ENCODE results near the gene ZBTB20.

ZBTB20 gene

DNA sequence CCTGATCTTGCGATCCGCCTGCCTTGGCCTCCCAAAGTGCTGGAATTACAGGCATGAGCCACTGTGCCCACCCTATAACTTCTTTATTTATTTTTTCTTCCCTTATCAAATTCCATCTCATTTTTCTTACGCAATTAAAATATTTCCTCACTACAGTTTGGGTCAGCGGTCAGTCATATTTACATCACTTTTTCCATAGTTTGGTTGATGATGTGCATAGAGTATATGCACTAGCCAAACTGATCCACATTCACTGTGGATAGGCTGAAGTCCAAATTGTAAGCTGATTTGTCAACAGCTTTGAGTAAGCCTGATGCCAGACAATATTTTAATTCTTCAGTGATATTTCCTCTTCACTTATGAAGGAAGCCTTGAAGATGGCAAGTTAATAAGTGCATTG is 596.9 kb downstream of the ZBTB20 start:
- Histone ChIP-seq H3K4ac (ENCODE audit: low read depth in 1 of 2, low read length in 2 of 2) (no peak overlapping the region), H4K91ac (ENCODE audit: low read length) (no peak overlapping the region), H3K36me3 (ENCODE audit: control insufficient read depth in 1 of 2, insufficient read depth in 2 of 2, low read depth in 1 of 2, low read length in 2 of 2) (peaks cover 0 to 5% of the 10 kb centered on the region in 2 experiments), H2AFZ (ENCODE audit: low read depth, low read length) (no peak overlapping the region), H2BK15ac (ENCODE audit: low read depth, poor library complexity, severe bottlenecking) (no peak overlapping the region), H3K27ac (ENCODE audit: low read length, poor library complexity, severe bottlenecking) (no peak overlapping the region), H2AK5ac (ENCODE audit: low read length, severe bottlenecking) (no peak overlapping the region), H2BK120ac (ENCODE audit: low read depth, low read length) (no peak overlapping the region), H3K27me3 (ENCODE audit: control insufficient read depth in 1 of 2, insufficient read depth in 1 of 2, low read length in 2 of 2) (no peaks in the 10 kb centered on the region), H3K14ac (ENCODE audit: low read length in 2 of 2) (no peak overlapping the region), H2BK5ac (ENCODE audit: low read depth, low read length, poor library complexity, severe bottlenecking) (no peak overlapping the region), H3K23ac (ENCODE audit: low read length in 2 of 2) (no peak overlapping the region), H3K18ac (ENCODE audit: low read depth in 1 of 2, low read length in 2 of 2) (no peak overlapping the region), H3K4me2 (ENCODE audit: low read length, poor library complexity, severe bottlenecking) (no peak overlapping the region), H3K9me3 (ENCODE audit: control insufficient read depth, low read length) (no peaks in the 10 kb centered on the region), H3K4me3 (ENCODE audit: insufficient read depth in 1 of 2, low read depth in 1 of 2, low read length in 2 of 2) (no peak overlapping the region), H3K9ac (ENCODE audit: low read length) (no peak overlapping the region), H3K79me1 (replicated peaks; ENCODE audit: low read length, poor library complexity, severe bottlenecking) (peaks cover 19% of the 10 kb centered on the region), H2BK12ac (ENCODE audit: low read length in 2 of 2) (no peak overlapping the region), H4K8ac (ENCODE audit: low read length) (no peak overlapping the region), H3K4me1 (ENCODE audit: control insufficient read depth, insufficient read depth, low read depth, low read length) (peaks cover 2% of the 10 kb centered on the region)
- WGBS, result 98% methylated on average over 4 of the region's 4 CpGs
- DNase-seq, result no peak

DNA sequence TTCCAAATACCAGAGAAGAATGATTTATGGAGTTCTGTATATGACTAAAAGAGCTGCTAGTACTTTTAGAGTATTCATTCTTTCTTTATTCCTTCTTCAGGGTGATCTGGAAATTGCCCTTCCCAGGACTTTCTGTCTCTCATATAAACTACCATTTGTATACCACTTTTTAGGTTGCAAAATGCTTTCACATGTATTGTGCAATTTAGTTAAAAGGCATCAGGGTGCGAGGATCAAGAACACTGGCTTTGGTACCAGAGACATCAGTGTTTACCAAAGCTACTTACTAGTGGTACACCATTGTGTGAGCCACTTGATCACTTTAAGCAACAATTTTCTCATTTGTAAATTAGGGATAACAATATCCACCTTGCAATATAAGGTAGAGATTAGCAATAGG is 601.9 kb downstream of the ZBTB20 start:
- H3K27ac ChIP-seq (ENCODE audit: low read length, poor library complexity, severe bottlenecking), result peak overlapping the region; percentile 8
- H3K14ac ChIP-seq (ENCODE audit: low read length in 2 of 2), result no peak overlapping the region
- WGBS, result 92% methylated on average over 1 of the region's 1 CpG
- H3K4me2 ChIP-seq (ENCODE audit: low read length, poor library complexity, severe bottlenecking), result no peak overlapping the region
- H3K36me3 ChIP-seq (ENCODE audit: control insufficient read depth in 1 of 2, insufficient read depth in 2 of 2, low read depth in 1 of 2, low read length in 2 of 2), result peaks cover 0 to 5% of the 10 kb centered on the region in 2 experiments
- H2AFZ ChIP-seq (ENCODE audit: low read depth, low read length), result no peak overlapping the region
- H3K4me3 ChIP-seq (ENCODE audit: insufficient read depth in 1 of 2, low read depth in 1 of 2, low read length in 2 of 2), result no peak overlapping the region
- H3K23ac ChIP-seq (ENCODE audit: low read length in 2 of 2), result no peak overlapping the region
- H2BK15ac ChIP-seq (ENCODE audit: low read depth, poor library complexity, severe bottlenecking), result no peak overlapping the region
- no peak overlapping the region for H2BK12ac ChIP-seq (ENCODE audit: low read length in 2 of 2)
- H3K9ac ChIP-seq (ENCODE audit: low read length), result no peak overlapping the region
- H3K4ac ChIP-seq (ENCODE audit: low read depth in 1 of 2, low read length in 2 of 2), result no peak overlapping the region
- H4K91ac ChIP-seq (ENCODE audit: low read length), result no peak overlapping the region
- no peaks in the 10 kb centered on the region for H3K9me3 ChIP-seq (ENCODE audit: control insufficient read depth, low read length)
- no peak overlapping the region for H4K8ac ChIP-seq (ENCODE audit: low read length)
- peak overlapping the region; percentile 23 for H2AK5ac ChIP-seq (ENCODE audit: low read length, severe bottlenecking)
- no peaks in the 10 kb centered on the region for H3K27me3 ChIP-seq (ENCODE audit: control insufficient read depth in 1 of 2, insufficient read depth in 1 of 2, low read length in 2 of 2)
- H2BK5ac ChIP-seq (ENCODE audit: low read depth, low read length, poor library complexity, severe bottlenecking), result no peak overlapping the region
- peaks cover 22% of the 10 kb centered on the region for H3K79me1 ChIP-seq (replicated peaks; ENCODE audit: low read length, poor library complexity, severe bottlenecking)
- H3K18ac ChIP-seq (ENCODE audit: low read depth in 1 of 2, low read length in 2 of 2), result no peak overlapping the region
- H3K4me1 ChIP-seq (ENCODE audit: control insufficient read depth, insufficient read depth, low read depth, low read length), result no peaks in the 10 kb centered on the region
- H2BK120ac ChIP-seq (ENCODE audit: low read depth, low read length), result no peak overlapping the region
- DNase-seq, result no peak

DNA sequence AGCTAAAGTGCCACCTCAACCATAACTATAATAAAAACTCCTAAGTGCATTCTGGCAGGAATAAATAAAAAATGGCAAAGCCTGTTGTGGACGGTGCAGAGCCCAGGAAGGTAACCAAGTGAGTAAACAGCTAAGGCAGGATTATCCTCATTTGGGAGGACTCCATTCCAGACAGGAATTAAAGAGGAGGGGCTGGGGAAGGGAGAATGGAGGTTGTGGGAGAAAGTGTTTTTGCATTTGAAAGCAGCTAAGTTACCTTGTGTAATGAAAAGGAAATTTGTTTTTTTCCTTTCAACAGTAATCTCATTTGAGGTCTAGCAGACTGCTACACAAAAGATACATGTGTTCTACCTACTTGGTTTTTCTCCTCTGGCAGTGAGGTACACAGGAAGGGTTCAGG is 604.7 kb downstream of the ZBTB20 start:
- Histone ChIP-seq H3K27me3 (ENCODE audit: control insufficient read depth in 1 of 2, insufficient read depth in 1 of 2, low read length in 2 of 2) (no peaks in the 10 kb centered on the region), H2BK120ac (ENCODE audit: low read depth, low read length) (no peak overlapping the region), H2AK5ac (ENCODE audit: low read length, severe bottlenecking) (peak overlapping the region; percentile 75), H3K36me3 (ENCODE audit: control insufficient read depth in 1 of 2, insufficient read depth in 2 of 2, low read depth in 1 of 2, low read length in 2 of 2) (no peaks in the 10 kb centered on the region), H3K4me2 (ENCODE audit: low read length, poor library complexity, severe bottlenecking) (no peak overlapping the region), H3K9ac (ENCODE audit: low read length) (no peak overlapping the region), H3K23ac (ENCODE audit: low read length in 2 of 2) (no peak overlapping the region), H3K27ac (ENCODE audit: low read length, poor library complexity, severe bottlenecking) (no peak overlapping the region), H2BK12ac (ENCODE audit: low read length in 2 of 2) (no peak overlapping the region), H3K4ac (ENCODE audit: low read depth in 1 of 2, low read length in 2 of 2) (no peak overlapping the region), H3K4me1 (ENCODE audit: control insufficient read depth, insufficient read depth, low read depth, low read length) (no peaks in the 10 kb centered on the region), H3K79me1 (replicated peaks; ENCODE audit: low read length, poor library complexity, severe bottlenecking) (peaks cover 23% of the 10 kb centered on the region), H2AFZ (ENCODE audit: low read depth, low read length) (no peak overlapping the region), H3K18ac (ENCODE audit: low read depth in 1 of 2, low read length in 2 of 2) (no peak overlapping the region), H2BK5ac (ENCODE audit: low read depth, low read length, poor library complexity, severe bottlenecking) (no peak overlapping the region), H3K4me3 (ENCODE audit: insufficient read depth in 1 of 2, low read depth in 1 of 2, low read length in 2 of 2) (no peak overlapping the region), H4K91ac (ENCODE audit: low read length) (no peak overlapping the region), H3K9me3 (ENCODE audit: control insufficient read depth, low read length) (no peaks in the 10 kb centered on the region), H2BK15ac (ENCODE audit: low read depth, poor library complexity, severe bottlenecking) (no peak overlapping the region), H3K14ac (ENCODE audit: low read length in 2 of 2) (no peak overlapping the region), H4K8ac (ENCODE audit: low read length) (no peak overlapping the region)
- WGBS, result 59% methylated on average over 1 of the region's 1 CpG
- no peak for DNase-seq

DNA sequence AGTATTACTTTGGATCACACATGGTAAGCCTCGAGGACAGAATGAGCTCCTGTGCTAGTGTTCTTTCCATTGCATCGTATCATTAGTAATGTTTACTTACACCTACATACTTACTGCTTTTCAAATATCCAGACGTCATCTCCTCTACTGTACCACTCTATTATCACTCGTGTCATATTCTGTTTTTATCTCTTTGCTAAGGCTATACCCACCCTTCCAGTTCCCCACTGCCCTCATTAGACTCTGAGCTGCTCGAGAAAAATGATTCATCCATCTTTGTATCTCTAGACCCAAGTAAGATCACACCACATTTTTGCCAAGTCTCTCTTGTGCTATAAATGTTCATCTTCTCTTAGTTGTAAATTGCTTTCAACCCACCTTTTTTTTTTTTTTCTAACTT is 607.6 kb downstream of the ZBTB20 start:
- Histone ChIP-seq H3K4me3 (ENCODE audit: insufficient read depth in 1 of 2, low read depth in 1 of 2, low read length in 2 of 2) (no peak overlapping the region), H3K18ac (ENCODE audit: low read depth in 1 of 2, low read length in 2 of 2) (no peak overlapping the region), H3K4me2 (ENCODE audit: low read length, poor library complexity, severe bottlenecking) (no peak overlapping the region), H3K36me3 (ENCODE audit: control insufficient read depth in 1 of 2, insufficient read depth in 2 of 2, low read depth in 1 of 2, low read length in 2 of 2) (no peaks in the 10 kb centered on the region), H3K27ac (ENCODE audit: low read length, poor library complexity, severe bottlenecking) (no peak overlapping the region), H3K9me3 (ENCODE audit: control insufficient read depth, low read length) (no peaks in the 10 kb centered on the region), H3K79me1 (replicated peaks; ENCODE audit: low read length, poor library complexity, severe bottlenecking) (peaks cover 13% of the 10 kb centered on the region), H2AFZ (ENCODE audit: low read depth, low read length) (no peak overlapping the region), H3K4me1 (ENCODE audit: control insufficient read depth, insufficient read depth, low read depth, low read length) (no peaks in the 10 kb centered on the region), H3K9ac (ENCODE audit: low read length) (no peak overlapping the region), H2BK5ac (ENCODE audit: low read depth, low read length, poor library complexity, severe bottlenecking) (no peak overlapping the region), H2BK12ac (ENCODE audit: low read length in 2 of 2) (no peak overlapping the region), H3K14ac (ENCODE audit: low read length in 2 of 2) (no peak overlapping the region), H3K27me3 (ENCODE audit: control insufficient read depth in 1 of 2, insufficient read depth in 1 of 2, low read length in 2 of 2) (no peaks in the 10 kb centered on the region), H2AK5ac (ENCODE audit: low read length, severe bottlenecking) (no peak overlapping the region), H2BK15ac (ENCODE audit: low read depth, poor library complexity, severe bottlenecking) (no peak overlapping the region), H4K91ac (ENCODE audit: low read length) (no peak overlapping the region), H3K23ac (ENCODE audit: low read length in 2 of 2) (no peak overlapping the region), H4K8ac (ENCODE audit: low read length) (no peak overlapping the region), H3K4ac (ENCODE audit: low read depth in 1 of 2, low read length in 2 of 2) (no peak overlapping the region), H2BK120ac (ENCODE audit: low read depth, low read length) (no peak overlapping the region)
- 92% methylated on average over 5 of the region's 5 CpGs for WGBS
- no peak for DNase-seq
